NB4 (cell line): ENCODE measurements around the gene MYO1D.

Experiments
- MYC ChIP-seq: IDR thresholded peaks from 2 replicates; pipeline ENCODE4 v1.6.1; 2011; ENCODE audit warnings: low read depth, low read length
- POLR2A ChIP-seq: IDR thresholded peaks from 2 replicates; pipeline ENCODE4 v1.6.1; 2011; ENCODE audit warnings: mild to moderate bottlenecking; ENCODE audit not compliant: insufficient read length; ENCODE audit errors: extremely low read depth
- TF ChIP-seq, protein P1 (sequence below): IDR thresholded peaks from one replicate; pipeline ENCODE4 v1.5.1; 2012; ENCODE audit warnings: low read depth, low read length

DNA sequence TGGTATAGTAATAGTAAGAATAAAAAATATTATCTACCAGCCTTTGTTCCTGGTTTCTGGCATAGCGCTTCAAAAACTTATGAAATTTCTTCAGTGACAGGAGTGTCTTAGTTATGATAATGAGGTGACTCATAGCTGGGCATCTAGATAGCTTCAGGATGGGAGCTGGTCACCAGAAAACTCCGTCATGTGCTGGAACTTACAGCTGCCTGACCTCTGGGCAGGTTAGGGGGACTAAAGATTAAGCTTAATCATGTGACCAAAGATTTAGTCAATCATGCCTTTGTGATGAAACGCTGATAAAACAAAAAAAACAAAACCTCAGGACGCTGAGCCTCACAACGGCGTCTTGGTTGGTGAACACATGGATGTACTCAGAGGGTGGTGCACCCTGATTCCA lies 154.2 kb downstream of the MYO1D start:
- TF ChIP-seq POLR2A (no peak), MYC (no peak)
- TF ChIP-seq, protein P1, sequence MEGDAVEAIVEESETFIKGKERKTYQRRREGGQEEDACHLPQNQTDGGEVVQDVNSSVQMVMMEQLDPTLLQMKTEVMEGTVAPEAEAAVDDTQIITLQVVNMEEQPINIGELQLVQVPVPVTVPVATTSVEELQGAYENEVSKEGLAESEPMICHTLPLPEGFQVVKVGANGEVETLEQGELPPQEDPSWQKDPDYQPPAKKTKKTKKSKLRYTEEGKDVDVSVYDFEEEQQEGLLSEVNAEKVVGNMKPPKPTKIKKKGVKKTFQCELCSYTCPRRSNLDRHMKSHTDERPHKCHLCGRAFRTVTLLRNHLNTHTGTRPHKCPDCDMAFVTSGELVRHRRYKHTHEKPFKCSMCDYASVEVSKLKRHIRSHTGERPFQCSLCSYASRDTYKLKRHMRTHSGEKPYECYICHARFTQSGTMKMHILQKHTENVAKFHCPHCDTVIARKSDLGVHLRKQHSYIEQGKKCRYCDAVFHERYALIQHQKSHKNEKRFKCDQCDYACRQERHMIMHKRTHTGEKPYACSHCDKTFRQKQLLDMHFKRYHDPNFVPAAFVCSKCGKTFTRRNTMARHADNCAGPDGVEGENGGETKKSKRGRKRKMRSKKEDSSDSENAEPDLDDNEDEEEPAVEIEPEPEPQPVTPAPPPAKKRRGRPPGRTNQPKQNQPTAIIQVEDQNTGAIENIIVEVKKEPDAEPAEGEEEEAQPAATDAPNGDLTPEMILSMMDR, result no peak
